Limb (tissue), 2 donors: Measurements from ENCODE around the gene CLDND2.
A peak's percentile ranks its signal among the peaks of the same experiment; 100 is the strongest.

ENCODE experiments used
- DNase-seq, 2 donors: peaks; one replicate each; pipeline ENCODE4 v3.0.0-alpha.2; 2016; ENCODE audit errors: extremely low spot score in 2 of 2

CLDND2 gene

DNA sequence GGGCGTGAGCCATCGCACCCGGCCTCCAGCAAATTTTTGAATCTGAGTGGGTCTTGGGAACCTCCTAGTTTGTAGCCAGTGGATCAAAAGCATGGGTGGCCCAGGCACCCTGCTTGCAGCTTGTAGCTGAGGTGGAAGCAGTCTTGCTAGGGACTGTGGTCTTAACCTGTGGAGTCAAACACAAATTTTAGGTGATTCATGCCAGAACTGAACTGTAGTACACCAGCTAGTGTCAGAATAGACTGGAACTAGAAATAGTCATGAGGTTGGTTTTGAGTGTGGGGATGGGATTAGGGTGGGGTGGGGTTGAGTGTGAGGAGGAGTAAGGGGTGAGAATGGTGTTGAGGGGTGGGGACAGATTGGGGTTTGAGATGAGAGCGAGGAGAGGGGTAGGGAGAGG, 13.2 kb upstream of the CLDND2 start:
- DNase-seq = no peak

DNA sequence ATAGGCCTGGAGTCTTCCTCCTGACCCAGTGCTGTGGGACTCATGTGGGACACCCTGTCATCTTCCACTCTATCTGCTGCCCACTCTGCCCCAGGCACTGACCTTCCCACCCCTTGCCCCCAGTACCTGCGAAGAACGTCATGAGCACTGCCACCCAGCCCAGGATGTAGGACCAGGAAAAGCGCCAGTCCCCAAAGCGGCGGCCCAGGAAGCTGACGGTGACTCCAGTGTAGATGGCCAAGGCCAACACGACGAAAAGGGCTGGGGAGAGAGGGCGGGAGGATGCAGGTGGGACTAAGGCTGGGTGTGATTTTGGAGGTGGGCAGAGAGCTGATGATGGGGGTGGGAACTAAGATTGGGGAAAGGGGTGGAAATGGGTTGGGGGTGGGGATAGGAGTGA, 11.6 kb upstream of the CLDND2 start:
- DNase-seq = no peak

DNA sequence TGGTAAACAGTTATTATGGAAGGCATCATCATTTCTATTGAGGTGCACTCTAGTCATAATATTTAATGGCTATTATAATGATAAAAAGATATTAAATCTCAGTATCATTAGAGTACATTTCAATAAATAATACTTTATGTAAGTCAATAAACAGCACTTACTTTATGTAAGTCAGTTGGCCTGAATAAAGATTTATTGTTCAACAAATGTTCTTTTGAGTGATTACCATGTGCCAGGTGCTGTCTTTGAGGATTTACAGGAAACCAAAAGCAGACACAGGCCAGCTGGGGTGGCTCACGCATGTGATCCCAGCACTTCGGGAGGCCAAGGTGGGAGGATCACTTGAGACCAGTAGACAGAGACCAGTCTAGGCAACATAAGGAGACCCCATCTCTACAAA, 8.6 kb upstream of the CLDND2 start:
- DNase-seq = no peak

DNA sequence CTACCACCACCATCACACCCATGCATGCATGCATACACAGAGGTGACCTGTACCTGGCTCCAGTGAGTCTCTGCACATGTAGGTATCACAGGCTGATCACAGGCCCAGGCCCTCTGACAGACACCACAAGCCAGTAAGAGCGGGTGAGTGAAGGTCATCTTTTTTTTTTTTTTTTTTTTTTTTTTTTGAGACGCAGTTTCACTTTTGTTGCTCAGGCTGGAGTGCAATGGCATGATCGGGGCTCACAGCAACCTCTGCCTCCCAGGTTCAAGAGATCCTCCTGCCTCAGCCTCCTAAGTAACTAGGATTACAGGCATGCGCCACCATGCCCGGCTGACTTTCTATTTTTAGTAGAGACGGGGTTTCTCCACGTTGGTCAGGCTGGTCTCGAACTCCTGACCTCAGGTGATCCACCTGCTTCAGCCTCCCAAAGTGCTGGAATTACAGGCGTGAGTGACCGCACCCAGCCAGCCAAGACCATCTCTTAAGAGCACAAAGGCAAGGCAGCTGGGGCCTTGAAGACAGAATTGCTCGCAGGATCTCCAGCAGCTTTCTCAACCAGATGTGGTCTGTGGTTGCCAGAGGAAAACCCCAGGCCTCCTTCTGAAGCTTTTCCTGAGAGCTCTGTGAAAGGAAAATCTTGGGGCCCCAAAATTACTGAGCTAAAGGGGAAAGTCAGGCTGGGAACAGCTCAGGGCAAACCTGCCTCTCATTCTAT, 6.9 kb upstream of the CLDND2 start:
- DNase-seq = no peak

GRCh38 chr19:51372649-51373504, 4.1 kb upstream of the CLDND2 start, which contains the start of gene NKG7:
Gene NKG7, minus strand, starts transcription at chr19:51372654. Its CDS starts 119 bp downstream, at chr19:51372535.
- no peak for DNase-seq

DNA sequence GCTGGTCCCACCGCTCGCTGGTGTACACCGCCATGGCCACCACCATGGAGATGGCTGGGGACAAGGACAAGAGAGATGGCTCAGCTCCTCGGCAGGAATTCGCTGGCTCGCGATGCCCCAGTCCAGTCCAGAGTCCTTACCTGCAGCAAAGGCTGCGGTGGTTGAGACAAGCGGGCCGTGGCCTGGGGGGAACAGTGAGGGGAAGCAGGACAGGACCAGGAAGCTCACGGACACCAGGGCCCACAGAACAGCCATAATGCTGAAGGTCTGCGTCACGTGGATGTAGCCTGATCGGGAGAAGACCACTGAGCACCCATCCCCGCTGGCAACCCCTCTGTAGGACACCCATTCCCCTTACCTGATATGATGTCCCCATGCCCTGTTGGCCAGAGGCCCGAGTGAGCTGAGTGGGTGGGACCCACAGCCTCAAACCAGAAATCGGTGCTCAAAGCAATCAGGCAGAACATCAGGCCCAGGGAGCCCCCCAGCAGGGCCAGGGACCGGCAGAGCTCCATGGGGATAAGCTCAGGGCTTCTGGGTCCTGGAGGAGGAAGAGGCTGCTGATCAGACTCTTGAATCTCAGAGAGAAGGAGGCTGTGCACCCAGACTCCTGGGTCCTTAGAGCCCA, 3.3 kb upstream of the CLDND2 start:
- no peak for DNase-seq

DNA sequence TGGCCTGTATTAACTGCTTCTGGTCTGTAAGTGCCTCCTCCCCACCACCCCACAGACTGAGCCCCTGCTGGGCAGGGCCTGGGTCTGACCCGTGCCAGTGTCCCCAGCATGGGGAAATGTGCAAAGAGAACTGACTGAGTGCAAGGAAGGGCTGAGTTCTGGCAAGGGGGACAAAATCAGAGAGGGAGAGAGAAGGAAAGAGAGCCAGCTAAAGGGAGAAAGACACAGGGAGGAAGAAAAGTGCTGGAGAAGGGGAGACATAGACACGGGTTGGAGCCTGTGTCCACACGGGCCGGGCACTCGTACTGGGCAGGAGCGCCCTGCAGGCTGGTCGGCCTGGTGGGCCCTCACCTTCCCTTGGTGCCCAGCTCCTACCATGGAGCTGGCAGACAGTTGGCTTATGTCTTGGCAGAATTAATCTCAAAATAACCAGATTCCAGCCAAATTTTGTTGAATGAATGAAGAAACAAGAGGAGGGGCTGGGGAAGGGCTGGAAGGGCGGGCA, 2.4 kb upstream of the CLDND2 start:
- no peak for DNase-seq

- DNase-seq = no peak
These were observed 1.4 kb upstream of the CLDND2 start for GRCh38 chr19:51370230-51370629.

GRCh38 chr19:51367565-51368365, 1.0 kb downstream of the CLDND2 start:
- peak; percentile 99 to 100 for DNase-seq

- no peak for DNase-seq
These were observed 1.6 kb downstream of the CLDND2 start for GRCh38 chr19:51367255-51367564.

- peak; percentile 97 to 98 for DNase-seq
These were observed 2.2 kb downstream of the CLDND2 start for GRCh38 chr19:51366389-51367254.

DNA sequence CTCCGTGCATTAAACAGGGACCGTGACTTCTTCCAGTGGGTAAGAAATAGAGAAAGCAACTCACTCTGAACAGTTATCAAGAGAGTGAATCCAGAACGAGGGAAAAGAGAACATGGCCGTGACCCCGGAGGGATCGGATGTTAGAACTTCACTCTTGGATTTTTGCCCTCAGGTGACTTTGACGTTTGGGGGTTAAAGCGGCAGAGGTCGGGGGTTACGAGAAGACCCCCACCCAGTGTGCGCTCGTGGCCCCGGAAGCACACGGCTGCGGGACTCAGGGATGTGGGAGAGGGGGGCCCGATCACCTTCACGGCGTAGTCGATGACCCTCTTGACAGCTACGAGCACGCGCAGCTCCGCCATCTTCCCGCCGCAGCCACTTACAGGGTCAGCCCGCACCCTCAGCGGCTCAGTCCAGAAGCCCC, 2.8 kb downstream of the CLDND2 start, which contains the start of gene ETFB:
Gene ETFB (minus strand): TSS at position 424 of the 424 bp plus-strand sequence. CDS start 62 bp downstream, at position 362.
- DNase-seq = no peak

DNA sequence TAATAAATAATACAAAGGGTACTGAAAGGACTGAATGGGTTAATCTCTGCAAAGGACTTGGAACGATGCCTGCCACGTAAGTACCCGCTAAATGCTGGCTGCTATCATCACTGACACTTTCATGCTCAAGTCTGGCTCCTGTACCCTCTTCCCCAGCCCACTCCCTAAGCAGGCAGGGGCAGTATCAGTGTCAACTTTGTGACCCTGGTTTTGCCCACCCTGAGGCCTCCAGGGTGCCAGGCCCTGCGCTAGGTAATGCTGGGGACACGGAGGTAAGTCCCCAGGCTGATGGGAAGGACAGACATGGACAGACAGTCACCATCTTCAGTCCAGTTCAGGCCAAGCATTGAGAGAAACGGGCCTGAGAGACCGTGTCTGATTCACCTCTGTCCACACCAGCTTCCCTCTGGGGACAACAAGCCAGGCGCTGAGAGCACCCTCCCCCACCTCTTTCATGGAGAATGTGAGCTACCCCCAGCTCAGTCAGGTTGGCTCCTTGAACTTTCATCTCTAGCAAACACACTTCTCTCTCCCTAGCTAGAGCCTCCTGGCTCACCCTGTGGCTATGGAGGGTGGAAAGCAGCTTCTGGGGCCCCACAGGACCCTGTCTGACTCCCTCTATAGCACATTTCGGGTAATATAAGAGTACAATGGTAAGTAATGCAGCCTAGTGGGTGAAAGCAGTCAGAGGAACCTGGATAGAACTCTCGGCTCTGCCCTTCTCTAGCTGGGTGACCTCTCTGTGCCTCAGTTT, 3.4 kb downstream of the CLDND2 start:
- DNase-seq = peak in 1 of 2 donors; percentile 12

- no peak for DNase-seq
These were observed 4.3 kb downstream of the CLDND2 start for GRCh38 chr19:51364200-51365106.

DNA sequence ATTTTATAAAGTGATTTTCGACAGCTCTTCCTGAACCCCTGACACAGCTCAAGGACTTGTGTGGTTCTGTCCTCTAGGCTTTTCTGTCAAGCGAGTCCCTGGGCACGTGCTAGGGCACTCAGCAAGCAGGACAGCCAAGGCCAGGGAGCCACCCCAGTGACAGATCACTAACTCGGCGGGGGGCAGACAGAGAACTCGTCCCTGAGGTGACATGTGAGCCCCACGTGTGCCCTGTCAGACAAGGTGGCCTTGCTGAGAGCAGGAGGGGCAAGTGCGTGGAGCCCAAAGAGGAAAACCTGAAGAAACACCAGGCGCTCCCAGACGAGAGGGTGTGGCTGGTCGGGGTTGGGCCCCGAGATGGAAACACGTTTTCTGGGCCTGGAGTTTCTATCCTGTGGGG, 7.6 kb downstream of the CLDND2 start:
- no peak for DNase-seq

GRCh38 chr19:51359294-51359693, 9.5 kb downstream of the CLDND2 start:
- DNase-seq = no peak

DNA sequence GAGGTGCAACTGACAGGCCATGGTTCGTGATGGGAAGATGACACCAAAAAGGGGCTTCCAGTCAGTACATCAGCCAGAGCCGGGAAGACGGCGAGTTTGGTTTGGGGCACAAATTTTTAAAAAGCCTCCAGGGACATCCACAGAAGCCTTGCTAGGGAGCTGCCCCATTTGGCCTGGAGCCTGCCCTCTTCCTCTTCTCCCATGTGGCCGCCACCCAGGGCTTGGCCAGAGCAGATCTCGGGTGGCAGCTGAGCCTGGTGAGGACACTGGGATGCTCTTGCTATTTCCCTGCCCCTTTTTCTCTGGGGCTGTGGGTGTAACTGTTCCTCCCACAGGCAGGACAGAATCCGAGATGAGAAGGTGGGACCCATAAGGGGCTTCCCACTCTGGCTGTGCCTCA, 10.9 kb downstream of the CLDND2 start:
- no peak for DNase-seq

- DNase-seq = no peak
These were observed 12.5 kb downstream of the CLDND2 start for GRCh38 chr19:51356159-51356801.
